CD4-positive, alpha-beta T cell treated with Interleukin-1 beta for 1 hour (primary cell): ENCODE measurements around the gene LMAN2.
A peak's percentile ranks its signal among the peaks of the same experiment; 100 is the strongest.
"Not testable (repeated sequence)": the region's sequence is repeated elsewhere in the genome, so short reads cannot be mapped to it uniquely, and the experiment has no call there.

ENCODE experiments used
- DNase-seq, 2 donors: peaks; one replicate each; pipeline ENCODE4 v3.0.0-alpha.2; 2020 to 2022

Gene LMAN2

GRCh38 chr5:177344891-177345290 lies 6.6 kb downstream of the LMAN2 start:
- no peak for DNase-seq

- no peak for DNase-seq
These were observed 7.7 kb downstream of the LMAN2 start for GRCh38 chr5:177343777-177344176.

DNA sequence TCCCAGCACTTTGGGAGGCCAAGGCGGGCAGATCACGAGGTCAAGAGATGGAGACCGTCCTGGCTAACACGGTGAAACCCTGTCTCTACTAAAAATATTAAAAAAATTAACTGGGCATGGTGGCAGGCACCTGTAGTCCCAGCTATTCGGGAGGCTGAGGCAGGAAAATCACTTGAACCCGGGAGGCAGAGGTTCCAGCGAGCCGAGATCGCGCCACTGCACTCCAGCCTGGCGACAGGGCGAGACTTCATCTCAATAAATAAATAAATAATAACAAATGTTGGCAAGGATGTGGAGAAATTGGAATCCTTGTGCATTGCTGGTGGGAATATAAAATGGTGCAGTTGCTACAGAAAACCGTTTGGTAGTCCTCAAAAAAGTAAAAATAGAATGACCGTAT lies 8.5 kb downstream of the LMAN2 start:
- not testable (repeated sequence) for DNase-seq

- DNase-seq = no peak
These were observed 12.3 kb downstream of the LMAN2 start for GRCh38 chr5:177339107-177339638.

DNA sequence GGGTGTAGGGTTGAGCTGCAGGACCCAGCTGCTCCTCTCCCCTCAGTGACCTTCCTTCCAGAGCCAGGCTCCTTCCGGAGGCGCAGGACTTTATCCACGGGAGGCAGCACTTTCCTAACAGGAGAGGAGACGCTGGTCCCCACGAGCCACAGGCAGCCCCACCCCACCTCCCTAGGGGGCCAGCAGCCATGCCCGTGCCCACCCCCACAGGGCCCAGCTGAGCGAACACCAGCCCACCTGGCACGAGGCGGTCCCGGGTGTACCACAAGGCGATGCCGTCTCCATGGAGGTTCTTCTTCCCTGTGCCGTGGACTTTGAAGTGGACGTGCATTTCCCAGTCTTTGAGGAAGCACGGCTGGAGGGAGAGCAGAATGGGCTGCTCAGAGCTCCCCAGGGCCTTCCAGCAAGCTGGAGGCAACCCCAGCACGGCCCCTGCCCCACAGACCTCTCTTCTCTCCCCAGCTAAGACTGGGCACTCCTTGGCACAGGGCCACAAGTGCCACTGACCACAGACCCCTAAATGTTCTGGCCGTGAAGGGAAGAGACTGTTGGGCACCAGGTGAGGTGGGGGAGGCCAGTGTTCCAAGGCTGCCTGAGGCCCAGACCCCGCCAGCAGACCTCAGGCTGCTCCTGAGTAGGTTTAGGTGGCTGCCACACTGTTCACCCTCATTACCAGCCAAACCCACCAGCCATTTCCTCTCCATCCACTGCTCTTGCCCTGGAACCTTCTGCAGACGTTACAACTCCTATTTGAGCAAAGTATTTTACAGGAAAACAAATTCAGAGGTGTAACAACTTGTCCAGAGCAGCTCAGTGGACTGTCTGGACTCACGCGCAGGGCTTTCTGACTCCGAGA lies 13.0 kb downstream of the LMAN2 start:
- DNase-seq = no peak

DNA sequence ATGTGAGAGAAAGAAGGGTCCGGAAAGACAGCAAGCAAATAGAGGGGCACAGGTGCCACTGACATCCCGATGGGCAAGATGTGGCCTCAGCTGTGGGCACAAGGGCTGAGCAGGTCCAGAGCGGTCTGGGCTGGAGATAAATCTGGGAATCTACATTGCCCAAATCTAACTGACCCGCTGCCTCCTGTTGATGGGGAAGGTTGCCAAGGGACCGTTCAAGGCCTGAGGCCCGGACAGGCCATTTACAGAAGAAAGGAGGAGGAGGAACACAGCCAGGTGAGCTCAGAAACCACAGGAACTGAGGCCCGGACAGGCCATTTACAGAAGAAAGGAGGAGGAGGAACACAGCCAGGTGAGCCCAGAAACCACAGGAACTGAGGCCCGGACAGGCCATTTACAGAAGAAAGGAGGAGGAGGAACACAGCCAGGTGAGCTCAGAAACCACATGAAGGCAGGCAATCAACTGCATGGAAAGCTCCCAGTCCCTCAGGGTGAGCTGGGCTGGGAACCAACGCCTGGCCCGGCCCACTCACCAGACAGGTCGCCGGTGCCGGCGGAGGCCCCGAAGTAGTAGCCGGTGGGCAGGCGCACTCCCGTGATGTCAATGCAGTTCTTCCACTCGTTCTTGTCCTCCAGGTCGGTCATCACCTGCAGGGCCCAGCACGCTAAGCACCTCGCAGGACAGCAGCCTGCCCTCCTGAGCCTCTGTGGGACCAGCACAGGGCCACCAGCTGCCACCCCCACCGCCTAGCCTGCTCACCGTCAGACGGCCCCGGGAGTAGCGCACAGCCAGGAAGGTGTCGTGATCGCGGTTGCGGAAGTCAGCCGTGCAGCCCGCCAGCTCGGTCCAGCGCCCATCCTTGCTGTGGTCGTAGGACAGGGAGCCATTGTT lies 14.6 kb downstream of the LMAN2 start:
- DNase-seq = no peak

- peak in 1 of 2 donors; percentile 38 for DNase-seq
These were observed 15.4 kb downstream of the LMAN2 start for GRCh38 chr5:177336112-177336511.

DNA sequence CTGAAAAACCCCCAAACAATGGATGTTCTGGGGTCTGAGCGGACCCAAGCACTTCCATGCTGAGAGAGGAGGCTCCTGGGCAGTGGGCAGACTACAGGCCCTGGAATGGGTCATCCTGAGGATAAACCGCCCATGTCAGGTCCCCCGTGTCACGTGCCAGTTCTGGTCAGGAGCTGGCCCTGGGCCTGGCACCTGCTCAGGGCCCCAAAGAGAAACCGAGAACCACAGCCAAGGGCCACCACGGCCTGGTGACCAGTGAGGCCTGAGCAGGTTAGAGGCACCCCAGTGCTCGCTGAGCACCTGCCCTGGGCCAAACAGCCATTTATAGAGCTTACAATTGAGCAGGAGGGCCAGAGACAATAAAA lies 15.8 kb downstream of the LMAN2 start:
- no peak for DNase-seq

DNA sequence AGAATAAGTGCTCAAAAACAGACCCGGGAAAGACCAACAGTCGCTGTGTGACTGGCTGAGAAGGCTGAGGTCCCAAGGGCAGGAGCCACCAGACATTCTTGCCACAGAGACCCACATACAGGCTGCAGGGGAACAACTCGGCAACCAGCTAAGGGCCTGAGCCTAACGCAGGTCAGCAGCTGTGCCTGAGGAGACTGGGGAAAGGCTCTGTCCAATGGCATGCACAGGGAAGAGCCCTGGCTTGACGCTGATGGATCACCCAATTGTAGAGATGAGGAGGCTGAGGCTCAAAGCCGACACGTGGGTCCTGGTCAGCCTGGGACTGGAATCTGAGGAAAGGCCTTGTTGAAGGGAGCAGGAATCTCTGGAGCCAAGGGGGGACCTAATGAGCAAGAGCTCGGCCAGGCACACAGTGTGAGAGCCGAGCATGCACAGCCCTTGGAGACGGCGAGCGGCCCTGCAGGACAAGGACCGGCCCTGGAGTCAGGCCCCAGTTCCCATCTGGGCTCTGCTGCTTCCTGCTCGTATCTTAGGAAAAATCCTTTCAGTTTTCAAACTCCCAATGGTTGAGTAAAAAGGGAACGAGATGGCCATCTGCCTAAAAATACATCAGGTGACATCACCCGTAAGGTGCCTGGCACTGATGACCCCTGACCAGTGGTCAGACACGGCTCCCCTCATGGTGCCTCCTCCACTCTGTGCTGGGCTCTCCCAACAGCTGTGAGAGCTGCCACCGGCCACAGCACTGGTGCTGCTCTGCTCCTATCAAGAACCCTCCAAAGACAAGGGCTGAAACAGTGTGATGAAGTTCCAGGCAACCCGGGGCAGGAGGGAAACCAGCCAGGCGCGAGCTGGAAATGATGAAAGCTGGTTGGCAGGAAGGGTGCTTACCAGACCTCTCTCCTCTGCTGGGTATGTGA lies 16.4 kb downstream of the LMAN2 start:
- DNase-seq = no peak

DNA sequence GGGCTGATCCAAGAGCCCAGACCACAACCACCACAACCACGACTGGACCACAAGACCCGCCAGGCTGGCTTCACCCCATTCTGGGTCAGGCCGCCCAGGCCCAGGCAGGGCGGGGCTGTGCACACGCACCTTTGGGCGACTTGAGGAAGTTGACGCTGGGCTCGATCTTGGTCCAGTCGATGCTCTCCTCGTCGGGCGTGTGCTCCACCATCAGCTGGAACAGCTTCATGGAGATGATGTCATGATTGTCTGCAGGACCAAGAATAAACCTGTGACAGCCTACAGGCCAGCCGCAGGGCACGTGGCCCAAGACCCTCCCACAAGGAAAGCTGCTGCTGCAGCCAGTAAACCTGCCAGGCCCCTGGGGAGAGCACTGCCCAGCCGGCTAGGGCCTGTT lies 17.3 kb downstream of the LMAN2 start:
- no peak for DNase-seq

GRCh38 chr5:177333420-177334154 lies 17.9 kb downstream of the LMAN2 start:
- no peak for DNase-seq

GRCh38 chr5:177332896-177333260 lies 18.6 kb downstream of the LMAN2 start:
- no peak for DNase-seq

GRCh38 chr5:177332031-177332895 lies 19.2 kb downstream of the LMAN2 start:
- no peak for DNase-seq

DNA sequence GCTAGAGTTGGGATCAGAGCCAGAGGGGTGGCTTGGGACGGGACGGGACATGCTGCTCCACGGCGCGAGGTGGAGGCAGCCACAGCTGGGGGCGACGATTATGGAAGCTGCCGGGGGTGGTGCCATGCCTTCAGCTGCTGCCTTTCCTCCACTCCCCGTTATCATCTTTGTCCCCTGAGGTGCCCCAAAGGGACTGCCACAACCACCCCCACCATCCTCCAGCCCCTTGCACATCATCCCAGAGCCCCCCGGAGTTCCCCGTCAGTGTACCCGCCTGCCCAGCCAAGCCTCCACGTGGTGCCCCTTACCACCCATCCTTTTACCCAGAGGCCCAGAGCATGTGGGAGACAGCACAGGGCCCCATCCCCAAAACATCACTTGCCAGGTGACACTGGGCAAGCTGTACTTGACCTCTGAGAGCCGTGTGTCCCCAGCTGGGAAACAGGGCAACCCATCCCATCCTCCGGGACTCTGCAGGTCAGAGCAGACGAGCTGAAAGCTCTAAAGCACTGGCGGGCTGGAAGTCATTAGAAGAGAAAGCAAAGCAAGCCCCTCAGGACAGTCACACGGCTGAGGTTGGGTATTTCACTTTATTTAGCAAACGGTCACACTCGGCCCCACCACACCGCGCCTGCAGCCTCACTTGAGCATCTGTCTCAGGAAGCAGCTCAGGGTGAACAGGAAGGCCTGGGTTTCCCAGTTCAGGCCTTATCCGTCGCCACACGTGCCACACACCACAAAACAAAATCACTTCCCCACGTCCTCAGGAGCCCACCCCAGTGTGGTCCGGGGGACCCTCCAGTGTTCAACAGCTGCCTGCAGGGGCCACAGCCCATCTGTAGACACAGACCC lies 20.3 kb downstream of the LMAN2 start:
- peak in 1 of 2 donors; percentile 9 for DNase-seq

DNA sequence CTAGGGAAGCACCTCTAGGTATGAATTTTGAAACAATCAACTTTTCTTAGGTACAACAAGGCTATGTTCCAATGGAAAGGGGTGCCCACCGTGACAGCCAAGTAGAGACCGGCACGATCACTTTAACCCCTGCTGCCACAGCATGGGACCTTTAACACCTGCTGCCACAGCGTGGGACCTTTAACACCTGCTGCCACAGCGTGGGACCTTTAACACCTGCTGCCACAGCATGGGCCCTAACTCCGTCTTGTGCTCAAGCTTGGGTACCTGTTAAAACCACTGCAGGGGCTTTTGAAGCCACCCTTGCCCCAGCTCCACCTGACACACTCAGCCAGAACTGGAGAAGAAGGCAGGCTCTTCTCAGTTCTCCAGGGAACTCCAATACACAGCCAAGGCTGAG lies 21.6 kb downstream of the LMAN2 start:
- DNase-seq = no peak

DNA sequence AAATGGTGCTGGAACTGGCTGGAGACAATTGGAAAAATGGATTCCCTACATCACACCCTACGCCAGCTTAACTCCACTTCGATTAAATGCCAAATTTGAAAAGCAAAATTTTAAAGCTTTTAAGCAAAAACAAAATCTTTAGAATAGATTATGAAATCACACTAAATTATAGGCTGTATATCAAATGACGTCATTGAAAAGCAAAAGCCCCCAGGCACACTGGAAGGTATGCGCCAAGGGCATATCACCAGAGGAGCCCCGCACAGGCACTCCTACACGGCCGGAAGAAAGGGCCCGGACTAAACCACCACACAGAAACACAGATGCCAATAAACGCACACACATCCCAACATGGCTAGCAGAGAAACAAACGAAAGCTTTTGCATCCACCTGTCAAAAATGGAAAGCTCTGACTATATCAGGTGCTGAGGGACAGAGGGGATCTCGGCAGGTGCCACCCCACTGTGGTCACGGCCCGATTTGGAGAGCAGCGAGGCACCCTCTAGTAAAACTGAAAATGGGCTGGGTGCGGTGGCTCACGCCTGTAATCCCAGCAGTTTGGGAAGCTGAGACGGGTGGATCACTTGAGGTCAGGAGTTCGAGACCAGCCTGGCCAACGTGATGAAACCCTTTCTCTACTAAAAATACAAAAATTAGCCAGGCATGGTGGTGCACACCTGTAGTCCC lies 22.8 kb downstream of the LMAN2 start:
- DNase-seq = no peak

- no peak for DNase-seq
These were observed 23.6 kb downstream of the LMAN2 start for GRCh38 chr5:177327539-177328522.

- no peak for DNase-seq
These were observed 25.5 kb downstream of the LMAN2 start for GRCh38 chr5:177325868-177326381.
